HepG2 (cell line): ENCODE measurements around the gene SLC43A1. TPM values are rescaled to one million over a fixed set of nuclear protein-coding genes. Genes with fewer than 3 reads are reported as not detected.

Experiments
- CCDC6 ChIP-seq: sonication (generic); formaldehyde crosslinking; IDR thresholded peaks from 2 replicates; pipeline ENCODE4 v1.8.1; 2022; ENCODE audit warnings: mild to moderate bottlenecking, missing genetic modification reagents, moderate library complexity
- FOXO1 ChIP-seq: sonication (generic); formaldehyde crosslinking; IDR thresholded peaks from 2 replicates; pipeline ENCODE4 v1.4.0; 2020; ENCODE audit warnings: missing genetic modification reagents
- GATA4 ChIP-seq: sonication (generic); IDR thresholded peaks from 2 replicates; pipeline ENCODE4 v1.6.1; 2016; ENCODE audit warnings: antibody characterized with exemption, low read depth, borderline replicate concordance
- HNRNPK ChIP-seq: fragments of 200-400 bp; formaldehyde crosslinking; IDR thresholded peaks from 2 replicates; pipeline ENCODE4 v1.6.1; 2018; ENCODE audit warnings: low read length, low read depth, moderate library complexity, mild to moderate bottlenecking; ENCODE audit not compliant: poor library complexity, severe bottlenecking
- LBX2 ChIP-seq: sonication (generic); formaldehyde crosslinking; IDR thresholded peaks from 2 replicates; pipeline ENCODE4 v1.5.0; 2020; ENCODE audit warnings: missing genetic modification reagents, mild to moderate bottlenecking, borderline replicate concordance
- MIER3 ChIP-seq: IDR thresholded peaks from 2 replicates; pipeline ENCODE4 v1.6.1; 2016; ENCODE audit warnings: missing compliant biosample characterization, borderline replicate concordance
- MLX ChIP-seq: IDR thresholded peaks from 2 replicates; pipeline ENCODE4 v1.6.1; 2016
- MXD1 ChIP-seq: sonication (generic); formaldehyde crosslinking; IDR thresholded peaks from 2 replicates; pipeline ENCODE4 v1.4.0; 2020; ENCODE audit warnings: mild to moderate bottlenecking, missing genetic modification reagents
- MXD3 ChIP-seq: IDR thresholded peaks from 2 replicates; pipeline ENCODE4 v1.6.1; 2016; ENCODE audit warnings: mild to moderate bottlenecking, missing biosample characterization, missing genetic modification reagents
- NCOA5 ChIP-seq: sonication (generic); formaldehyde crosslinking; IDR thresholded peaks from 2 replicates; pipeline ENCODE4 v1.4.0; 2020; ENCODE audit warnings: missing genetic modification reagents
- PPARG ChIP-seq: conservative IDR thresholded peaks from 2 replicates; pipeline ENCODE4 v1.6.1; 2016; ENCODE audit warnings: missing biosample characterization, missing genetic modification reagents
- SIN3A ChIP-seq: IDR thresholded peaks from 2 replicates; pipeline ENCODE4 v1.6.1; 2011; ENCODE audit warnings: low read depth, mild to moderate bottlenecking, control low read depth, low read length, borderline replicate concordance
- SUZ12 ChIP-seq: fragments of 150-350 bp; IDR thresholded peaks from 2 replicates; pipeline ENCODE4 v1.6.1; 2014; ENCODE audit warnings: low read depth, low read length
- TP53 ChIP-seq: sonication (generic); formaldehyde crosslinking; conservative IDR thresholded peaks from 2 replicates; pipeline ENCODE4 v1.4.0; 2020; ENCODE audit warnings: missing genetic modification reagents
- UBTF ChIP-seq: sonication (generic); formaldehyde crosslinking; IDR thresholded peaks from 2 replicates; pipeline ENCODE4 v1.4.0; 2020; ENCODE audit warnings: mild to moderate bottlenecking, missing genetic modification reagents
- USF2 ChIP-seq, 2 experiments: sonication (generic) in 1 of 2; formaldehyde crosslinking in 1 of 2; IDR thresholded peaks; 2 replicates each; pipeline versions ENCODE4 v1.5.1 to v1.6.1; 2011 to 2020; ENCODE audit warnings: borderline replicate concordance in 1 of 2, low read depth in 1 of 2, low read length in 1 of 2, mild to moderate bottlenecking in 1 of 2, missing genetic modification reagents in 1 of 2, moderate library complexity in 1 of 2
- ZBTB20 ChIP-seq: sonication (generic); formaldehyde crosslinking; IDR thresholded peaks from 2 replicates; pipeline ENCODE4 v1.8.1; 2023; ENCODE audit warnings: missing genetic modification reagents, low read depth, mild to moderate bottlenecking, borderline replicate concordance
- ZNF431 ChIP-seq: sonication (generic); formaldehyde crosslinking; IDR thresholded peaks from 2 replicates; pipeline ENCODE4 v1.9.0; 2022; ENCODE audit warnings: missing genetic modification reagents, low read depth, mild to moderate bottlenecking, borderline replicate concordance
- ZNF557 ChIP-seq: sonication (generic); formaldehyde crosslinking; IDR thresholded peaks from 2 replicates; pipeline ENCODE4 v1.4.0; 2020; ENCODE audit warnings: missing genetic modification reagents
- ZNF562 ChIP-seq: sonication (generic); formaldehyde crosslinking; IDR thresholded peaks from 2 replicates; pipeline ENCODE4 v1.8.0; 2022; ENCODE audit warnings: missing genetic modification reagents, borderline replicate concordance
- ZNF644 ChIP-seq: IDR thresholded peaks from 2 replicates; pipeline ENCODE4 v1.6.1; 2016; ENCODE audit warnings: low read depth
- ZNF761 ChIP-seq: sonication (generic); formaldehyde crosslinking; conservative IDR thresholded peaks from 2 replicates; pipeline ENCODE4 v1.4.0; 2020; ENCODE audit warnings: mild to moderate bottlenecking, missing genetic modification reagents
- ZNF841 ChIP-seq: sonication (generic); formaldehyde crosslinking; IDR thresholded peaks from 2 replicates; pipeline ENCODE4 v1.8.1; 2023; ENCODE audit warnings: missing genetic modification reagents, borderline replicate concordance
- polyA plus RNA-seq, 8 experiments: library from polyadenylated mRNA; depleted of rRNA in 3 of 8; stranded (reverse) in 7 of 8; unstranded in 1 of 8; fragments of >200 nt; fragmentation: Illumina TruSeq in 4 of 8; extraction: Trizol in 4 of 8; gene quantifications; 2 replicates each; pipeline versions ENCODE4 v1.2.1 to v1.2.3, GENCODE V29; 2011 to 2016; ENCODE audit warnings: low read depth in 4 of 8, missing spikeins in 1 of 8, mixed read lengths in 1 of 8; ENCODE audit not compliant: insufficient read depth in 1 of 8
- total RNA-seq, 5 experiments: library from RNA; depleted of rRNA; stranded (reverse); fragments of >200 nt; fragmentation: Illumina TruSeq; extraction: Trizol; gene quantifications; 2 replicates each; pipeline ENCODE4 v1.2.3, GENCODE V29; 2016; ENCODE audit warnings: low read depth in 1 of 5

The SLC43A1 gene
- total and polyA plus RNA-seq, 2 of the 13 experiments (the other 11 are each of a cell fraction or from before 2014, with no cell fraction given): 72.3 to 87.6 TPM

GRCh38 chr11:57480409-57481137 lies 34.9 kb downstream of the SLC43A1 start (continued):
- TF ChIP-seq UBTF (CRISPR knock-in tag): peak; percentile 26; the same call in 1 of the 2 replicates
- TF ChIP-seq SIN3A: no peak
- no peak for TF ChIP-seq CCDC6 (CRISPR knock-in tag)
- no peak for TF ChIP-seq HNRNPK
- no peak for TF ChIP-seq ZBTB20
- no peak for TF ChIP-seq ZNF841 (CRISPR knock-in tag)
- no peak for TF ChIP-seq LBX2 (CRISPR knock-in tag)
- TF ChIP-seq ZNF431 (CRISPR knock-in tag): no peak
- no peak for TF ChIP-seq FOXO1
- no peak for TF ChIP-seq NCOA5
- TF ChIP-seq SUZ12: no peak
- TF ChIP-seq PPARG (CRISPR knock-in tag): no peak
- no peak for TF ChIP-seq GATA4
- no peak for TF ChIP-seq ZNF557 (CRISPR knock-in tag)
- TF ChIP-seq ZNF644 (CRISPR knock-in tag): no peak
- no peak for TF ChIP-seq MXD3 (CRISPR knock-in tag)
- no peak for TF ChIP-seq TP53 (CRISPR knock-in tag)
- no peak for TF ChIP-seq MIER3 (CRISPR knock-in tag)
- no peak for TF ChIP-seq MLX (CRISPR knock-in tag)
- no peak for TF ChIP-seq MXD1
- no peak for TF ChIP-seq ZNF562 (CRISPR knock-in tag)
- TF ChIP-seq ZNF761 (CRISPR knock-in tag): no peak
- no peak for TF ChIP-seq USF2 (IDR thresholded peaks at IDR 0.05; ENCODE audit: low read depth, low read length)
- TF ChIP-seq USF2 (CRISPR knock-in tag; IDR thresholded peaks at IDR 0.05; ENCODE audit: borderline replicate concordance): no peak
